ENCODE results near the gene CSTF2T. TPM values are rescaled to one million over a fixed set of nuclear protein-coding genes. Genes with fewer than 3 reads are reported as not detected.

CSTF2T gene
- total and polyA plus RNA-seq, 2 donors (not counting 3 experiments of a cell fraction or from before 2014, with no cell fraction given), result 4.8 to 19.8 TPM

- CTCF ChIA-PET, result no interaction called here
- POLR2A ChIA-PET, result no interaction called here
- H3K9ac ChIP-seq (replicated peaks; ENCODE audit: extremely low read depth, insufficient read depth, low read length), result peak overlapping the region; percentile 86
- no peaks in the 10 kb centered on the region for H3K9me3 ChIP-seq (replicated peaks; ENCODE audit: control insufficient read depth, insufficient read depth, low read length)
- dilution Hi-C loops (cut with MboI; ENCODE audit: extremely low pct_ligation_motif_present, low sequenced_read_pairs) (no loop called here), intact Hi-C loops (cut with micrococcal nuclease) (loop anchor here (2.0 to 10.0 kb wide), 2 partner anchors 82 to 634 kb away; no protein-coding TSS in a partner anchor)
- peaks cover 29% of the 10 kb centered on the region for H3K79me2 ChIP-seq (ENCODE audit: control insufficient read depth, insufficient read depth, low read length)
- H3K9me1 ChIP-seq (replicated peaks; ENCODE audit: control insufficient read depth, extremely low read depth, insufficient read depth, low read length), result no peaks in the 10 kb centered on the region
- peak overlapping the region; percentile 44 for H2AFZ ChIP-seq (ENCODE audit: low read depth, low read length)
- no peak for DNase-seq (ENCODE audit: low read depth, low spot score)
- peak overlapping the region; percentile 89 for H3K27ac ChIP-seq (ENCODE audit: insufficient read depth, low read depth, low read length)
- no peak for TF ChIP-seq POLR2A (IDR thresholded peaks at IDR 0.05; ENCODE audit: low read depth, low read length)
- H4K20me1 ChIP-seq (replicated peaks; ENCODE audit: control insufficient read depth, extremely low read depth, insufficient read depth, low read length), result no peaks in the 10 kb centered on the region
- peaks cover 24% of the 10 kb centered on the region for H3K4me1 ChIP-seq (ENCODE audit: control insufficient read depth, extremely low read depth, insufficient read depth, low read length)
- H3K36me3 ChIP-seq (ENCODE audit: control insufficient read depth in 2 of 2, extremely low read depth in 1 of 2, insufficient read depth in 2 of 2, low read length in 2 of 2), result peaks cover 0 to 2% of the 10 kb centered on the region in 2 experiments
- TSS peak; percentile 74 for BruUV-seq (replicated peaks)
- FAIRE-seq, result no peak
- peak overlapping the region; percentile 93 for H3K4me2 ChIP-seq (ENCODE audit: insufficient read depth, low read length)
- no peaks in the 10 kb centered on the region for H3K27me3 ChIP-seq (ENCODE audit: control insufficient read depth in 2 of 2, insufficient read depth in 2 of 2, low read length in 2 of 2)
- peak overlapping the region; percentile 18 to 75 (median 74) for H3K4me3 ChIP-seq (replicated peaks in 1 of 3; ENCODE audit: insufficient read depth in 1 of 3, low read depth in 1 of 3, low read length in 3 of 3)
Measured at GRCh38 chr10:51699145-51699474, 285 bp downstream of the CSTF2T start.

- H3K4me3 ChIP-seq (replicated peaks in 1 of 3; ENCODE audit: insufficient read depth in 1 of 3, low read depth in 1 of 3, low read length in 3 of 3), result peak overlapping the region; percentile 18 to 75 (median 74)
- peak overlapping the region; percentile 86 for H3K9ac ChIP-seq (replicated peaks; ENCODE audit: extremely low read depth, insufficient read depth, low read length)
- no peaks in the 10 kb centered on the region for H4K20me1 ChIP-seq (replicated peaks; ENCODE audit: control insufficient read depth, extremely low read depth, insufficient read depth, low read length)
- CTCF ChIA-PET, result no interaction called here
- H3K4me1 ChIP-seq (ENCODE audit: control insufficient read depth, extremely low read depth, insufficient read depth, low read length), result peaks cover 24% of the 10 kb centered on the region
- peaks cover 29% of the 10 kb centered on the region for H3K79me2 ChIP-seq (ENCODE audit: control insufficient read depth, insufficient read depth, low read length)
- dilution Hi-C loops (cut with MboI; ENCODE audit: extremely low pct_ligation_motif_present, low sequenced_read_pairs) (no loop called here), intact Hi-C loops (cut with micrococcal nuclease) (loop anchor here (2.0 to 10.0 kb wide), 2 partner anchors 82 to 634 kb away; no protein-coding TSS in a partner anchor)
- peak overlapping the region; percentile 93 for H3K4me2 ChIP-seq (ENCODE audit: insufficient read depth, low read length)
- no peaks in the 10 kb centered on the region for H3K9me1 ChIP-seq (replicated peaks; ENCODE audit: control insufficient read depth, extremely low read depth, insufficient read depth, low read length)
- no TSS peak for BruUV-seq (replicated peaks)
- H3K27ac ChIP-seq (ENCODE audit: insufficient read depth, low read depth, low read length), result peak overlapping the region; percentile 89
- H3K36me3 ChIP-seq (ENCODE audit: control insufficient read depth in 2 of 2, extremely low read depth in 1 of 2, insufficient read depth in 2 of 2, low read length in 2 of 2), result peaks cover 0 to 2% of the 10 kb centered on the region in 2 experiments
- H3K9me3 ChIP-seq (replicated peaks; ENCODE audit: control insufficient read depth, insufficient read depth, low read length), result no peaks in the 10 kb centered on the region
- TF ChIP-seq GATA2 (IDR thresholded peaks at IDR 0.05; ENCODE audit: insufficient read depth, insufficient read length, low read depth, low read length), result no peak
- TF ChIP-seq, protein P1, sequence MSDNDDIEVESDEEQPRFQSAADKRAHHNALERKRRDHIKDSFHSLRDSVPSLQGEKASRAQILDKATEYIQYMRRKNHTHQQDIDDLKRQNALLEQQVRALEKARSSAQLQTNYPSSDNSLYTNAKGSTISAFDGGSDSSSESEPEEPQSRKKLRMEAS (IDR thresholded peaks at IDR 0.05; ENCODE audit: insufficient read depth, insufficient read length), result no peak
- no peak for TF ChIP-seq JUN (IDR thresholded peaks at IDR 0.05; ENCODE audit: borderline replicate concordance, insufficient read depth, insufficient read length, low read depth)
- no peak for TF ChIP-seq MYC (IDR thresholded peaks at IDR 0.05; ENCODE audit: low read depth, low read length)
- no peak for TF ChIP-seq POLR2AphosphoS5 (IDR thresholded peaks at IDR 0.05; ENCODE audit: insufficient read depth, low read depth, low read length)
- TF ChIP-seq CTCF (IDR thresholded peaks at IDR 0.05; ENCODE audit: extremely low read depth in 1 of 2, insufficient read depth in 1 of 2, low read depth in 1 of 2, low read length in 2 of 2), result no peak
- TF ChIP-seq EZH2 (IDR thresholded peaks at IDR 0.05; ENCODE audit: borderline replicate concordance, low read depth, low read length, severe bottlenecking), result no peak
- TF ChIP-seq POLR2A (IDR thresholded peaks at IDR 0.05; ENCODE audit: low read depth, low read length), result no peak
- no peak for TF ChIP-seq FOS (IDR thresholded peaks at IDR 0.05; ENCODE audit: borderline replicate concordance, insufficient read depth, low read length)
- no peaks in the 10 kb centered on the region for H3K27me3 ChIP-seq (ENCODE audit: control insufficient read depth in 2 of 2, insufficient read depth in 2 of 2, low read length in 2 of 2)
- no peak for FAIRE-seq
- POLR2A ChIA-PET, result no interaction called here
- peak overlapping the region; percentile 44 for H2AFZ ChIP-seq (ENCODE audit: low read depth, low read length)
- no peak for DNase-seq (ENCODE audit: low read depth, low spot score)
Measured at GRCh38 chr10:51698473-51699063, 827 bp downstream of the CSTF2T start.

Measured in endothelial cell of umbilical vein (primary cell).